A549 (cell line): ENCODE results near the gene ARPC1A. TPM values are rescaled to one million over a fixed set of nuclear protein-coding genes. Genes with fewer than 3 reads are reported as not detected.

Source experiments
- ATAC-seq, 2 experiments: fragments of 200-7000 bp in 1 of 2; fragments of >200 bp in 1 of 2; cut with Nextera tagmentation in 1 of 2; cut with Tn5 transposase in 1 of 2; 3 replicates each; pipeline versions ENCODE4 v1.8.0 to v1.9.1; 2018 to 2020; ENCODE audit warnings: mild to moderate bottlenecking in 1 of 2, moderate library complexity in 1 of 2
- CTCF ChIA-PET: fragments of 300-600 bp; sonication (Branson Sonifier 250); formaldehyde crosslinking; extraction: SDS; loops from one replicate; lab custom pipeline; 2021; ENCODE audit warnings: antibody characterized with exemption, inconsistent platforms; lab: Yijun Ruan, JAX
- POLR2A ChIA-PET: fragments of 350-600 bp; formaldehyde crosslinking; extraction: SDS; loops from one replicate; lab custom pipeline; 2021; ENCODE audit warnings: antibody characterized with exemption, inconsistent platforms; lab: Yijun Ruan, JAX
- DNase-seq, 2 experiments: peaks; one replicate each; pipeline versions ENCODE4 v3.0.0 to v3.0.0-alpha.2; 2011 to 2016; ENCODE audit warnings: low read depth in 1 of 2, low spot score in 1 of 2
- FAIRE-seq: peaks from 2 replicates; lab custom pipeline; 2011; peaks lifted over from hg19 to GRCh38; lab: Jason Lieb, UNC
- H3K27ac ChIP-seq, 2 experiments: fragments of >200 bp; sonication (Bioruptor Twin); formaldehyde crosslinking; 3 replicates each; pipeline ENCODE4 v1.5.1; 2016 to 2017
- H3K4me1 ChIP-seq: fragments of >200 bp; sonication (Bioruptor Twin); formaldehyde crosslinking; 3 replicates; pipeline ENCODE4 v1.6.1; 2016
- H3K4me2 ChIP-seq: fragments of >200 bp; sonication (Bioruptor Twin); formaldehyde crosslinking; 3 replicates; pipeline ENCODE4 v1.6.1; 2016
- H3K4me3 ChIP-seq: fragments of >200 bp; sonication (Bioruptor Twin); formaldehyde crosslinking; 3 replicates; pipeline ENCODE4 v1.5.1; 2016
- H3K9me3 ChIP-seq: fragments of >200 bp; sonication (Bioruptor Twin); formaldehyde crosslinking; 3 replicates; pipeline ENCODE4 v1.6.1; 2016
- CBX8 ChIP-seq: fragments of 200-600 bp; sonication (generic); IDR thresholded peaks from 2 replicates; pipeline ENCODE4 v1.6.1; 2016
- CHD2 ChIP-seq: fragments of 150-350 bp; IDR thresholded peaks from 2 replicates; pipeline ENCODE4 v1.6.1; 2014; ENCODE audit warnings: low read length; ENCODE audit not compliant: partially characterized antibody
- HDAC2 ChIP-seq: fragments of 200-600 bp; sonication (generic); IDR thresholded peaks from 2 replicates; pipeline ENCODE4 v1.6.1; 2016
- HOXA7 ChIP-seq: fragments of 250-450 bp; sonication (Bioruptor Pico); IDR thresholded peaks from 2 replicates; pipeline ENCODE4 v1.5.0; 2020; ENCODE audit warnings: mild to moderate bottlenecking, moderate library complexity
- HOXB13 ChIP-seq: fragments of 250-450 bp; sonication (Bioruptor Pico); IDR thresholded peaks from 2 replicates; pipeline ENCODE4 v1.5.0; 2020; ENCODE audit warnings: low read depth, mild to moderate bottlenecking, moderate library complexity
- JUN ChIP-seq, 2 experiments: fragments of >200 bp; sonication (Bioruptor Twin); formaldehyde crosslinking; IDR thresholded peaks; 2 replicates in 1 of 2; 3 replicates in 1 of 2; pipeline ENCODE4 v1.6.1; 2016 to 2017
- JUNB ChIP-seq: fragments of >200 bp; sonication (Bioruptor Twin); formaldehyde crosslinking; IDR thresholded peaks from 2 replicates; pipeline ENCODE4 v1.6.1; 2016
- MAFK ChIP-seq: fragments of 450-650 bp; IDR thresholded peaks from 2 replicates; pipeline ENCODE4 v1.6.1; 2014; ENCODE audit not compliant: partially characterized antibody
- MYC ChIP-seq: IDR thresholded peaks from 2 replicates; pipeline ENCODE4 v1.6.1; 2012; ENCODE audit warnings: mild to moderate bottlenecking, inconsistent platforms, low read length, improper control_type of control experiment, borderline replicate concordance
- NPAS2 ChIP-seq: fragments of 250-450 bp; sonication (Bioruptor Pico); IDR thresholded peaks from 2 replicates; pipeline ENCODE4 v1.8.0; 2022; ENCODE audit warnings: mild to moderate bottlenecking, moderate library complexity, borderline replicate concordance
- POLR2A ChIP-seq: IDR thresholded peaks from 2 replicates; pipeline ENCODE4 v1.6.1; 2012; ENCODE audit warnings: mild to moderate bottlenecking, low read length
- RFX5 ChIP-seq: fragments of 450-650 bp; IDR thresholded peaks from 2 replicates; pipeline ENCODE4 v1.7.1; 2014; ENCODE audit warnings: antibody characterized with exemption, mild to moderate bottlenecking, moderate library complexity
- SMC3 ChIP-seq: fragments of >200 bp; sonication (Bioruptor Twin); formaldehyde crosslinking; IDR thresholded peaks from 3 replicates; pipeline ENCODE4 v1.6.1; 2018; ENCODE audit warnings: inconsistent platforms
- WGBS: methylation state at CpG from one replicate; pipeline ENCODE4 v1.1.6; 2017; ENCODE audit errors: missing lambda C conversion rate; 5-methylcytosine and 5-hydroxymethylcytosine counted together
- polyA plus RNA-seq, 4 experiments: library from polyadenylated mRNA; depleted of rRNA in 3 of 4; stranded (reverse); fragments of >200 nt; fragmentation: RNase III in 1 of 4; extraction: RNeasy Plus Mini Kit Qiagen cat#74134 plus additional on column Dnase treatment in 1 of 4; gene quantifications; 2 replicates in 3 of 4; 3 replicates in 1 of 4; pipeline ENCODE4 v1.2.3, GENCODE V29; 2011 to 2017
- TF ChIP-seq, protein P1 (sequence below): fragments of 200-600 bp; sonication (generic); IDR thresholded peaks from 2 replicates; pipeline ENCODE4 v1.6.1; 2016; ENCODE audit warnings: antibody characterized with exemption, mild to moderate bottlenecking, moderate library complexity
- TF ChIP-seq, protein P2 (sequence below): fragments of 250-450 bp; sonication (Bioruptor Pico); IDR thresholded peaks from 2 replicates; pipeline ENCODE4 v1.5.0; 2021; ENCODE audit warnings: mild to moderate bottlenecking, moderate library complexity, borderline replicate concordance
- TF ChIP-seq, protein P3 (sequence below): fragments of >200 bp; sonication (Bioruptor Twin); formaldehyde crosslinking; IDR thresholded peaks from 3 replicates; pipeline ENCODE4 v1.6.1; 2016
- TF ChIP-seq, protein P4 (sequence below): IDR thresholded peaks from 2 replicates; pipeline ENCODE4 v1.6.1; 2012
- TF ChIP-seq, protein P5 (sequence below): fragments of 150-350 bp; IDR thresholded peaks from 2 replicates; pipeline ENCODE4 v1.6.1; 2014; ENCODE audit warnings: low read depth, mild to moderate bottlenecking, low read length

ARPC1A gene
- polyA plus RNA-seq, 2 of the 4 experiments (the other 2 are of a cell fraction) = 116 to 120 TPM

DNA sequence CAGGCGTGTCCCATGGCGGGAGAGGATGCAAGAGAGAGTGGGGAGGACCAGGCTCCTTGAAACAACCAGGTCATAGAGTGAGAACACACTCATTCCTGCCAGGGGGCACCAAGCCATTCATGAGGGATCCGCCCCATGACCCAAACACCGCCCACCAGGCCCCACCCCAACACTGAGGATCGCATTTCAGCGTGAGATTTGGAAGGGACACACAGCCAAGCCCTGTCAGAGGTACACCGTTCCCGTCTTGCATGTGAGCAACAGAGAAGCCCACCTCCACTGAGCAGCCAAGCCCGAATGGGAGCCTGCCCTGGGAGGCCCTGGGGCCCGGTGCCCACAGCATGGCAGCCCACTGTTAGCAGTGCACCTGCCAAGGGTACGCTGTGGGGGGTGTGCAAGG is 40.9 kb downstream of the ARPC1A start:
- no peak overlapping the region for H3K4me2 ChIP-seq
- ATAC-seq (no peak), FAIRE-seq (no peak), DNase-seq (no peak)
- TF ChIP-seq, protein P1, sequence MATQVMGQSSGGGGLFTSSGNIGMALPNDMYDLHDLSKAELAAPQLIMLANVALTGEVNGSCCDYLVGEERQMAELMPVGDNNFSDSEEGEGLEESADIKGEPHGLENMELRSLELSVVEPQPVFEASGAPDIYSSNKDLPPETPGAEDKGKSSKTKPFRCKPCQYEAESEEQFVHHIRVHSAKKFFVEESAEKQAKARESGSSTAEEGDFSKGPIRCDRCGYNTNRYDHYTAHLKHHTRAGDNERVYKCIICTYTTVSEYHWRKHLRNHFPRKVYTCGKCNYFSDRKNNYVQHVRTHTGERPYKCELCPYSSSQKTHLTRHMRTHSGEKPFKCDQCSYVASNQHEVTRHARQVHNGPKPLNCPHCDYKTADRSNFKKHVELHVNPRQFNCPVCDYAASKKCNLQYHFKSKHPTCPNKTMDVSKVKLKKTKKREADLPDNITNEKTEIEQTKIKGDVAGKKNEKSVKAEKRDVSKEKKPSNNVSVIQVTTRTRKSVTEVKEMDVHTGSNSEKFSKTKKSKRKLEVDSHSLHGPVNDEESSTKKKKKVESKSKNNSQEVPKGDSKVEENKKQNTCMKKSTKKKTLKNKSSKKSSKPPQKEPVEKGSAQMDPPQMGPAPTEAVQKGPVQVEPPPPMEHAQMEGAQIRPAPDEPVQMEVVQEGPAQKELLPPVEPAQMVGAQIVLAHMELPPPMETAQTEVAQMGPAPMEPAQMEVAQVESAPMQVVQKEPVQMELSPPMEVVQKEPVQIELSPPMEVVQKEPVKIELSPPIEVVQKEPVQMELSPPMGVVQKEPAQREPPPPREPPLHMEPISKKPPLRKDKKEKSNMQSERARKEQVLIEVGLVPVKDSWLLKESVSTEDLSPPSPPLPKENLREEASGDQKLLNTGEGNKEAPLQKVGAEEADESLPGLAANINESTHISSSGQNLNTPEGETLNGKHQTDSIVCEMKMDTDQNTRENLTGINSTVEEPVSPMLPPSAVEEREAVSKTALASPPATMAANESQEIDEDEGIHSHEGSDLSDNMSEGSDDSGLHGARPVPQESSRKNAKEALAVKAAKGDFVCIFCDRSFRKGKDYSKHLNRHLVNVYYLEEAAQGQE = no peak
- TF ChIP-seq, protein P2, sequence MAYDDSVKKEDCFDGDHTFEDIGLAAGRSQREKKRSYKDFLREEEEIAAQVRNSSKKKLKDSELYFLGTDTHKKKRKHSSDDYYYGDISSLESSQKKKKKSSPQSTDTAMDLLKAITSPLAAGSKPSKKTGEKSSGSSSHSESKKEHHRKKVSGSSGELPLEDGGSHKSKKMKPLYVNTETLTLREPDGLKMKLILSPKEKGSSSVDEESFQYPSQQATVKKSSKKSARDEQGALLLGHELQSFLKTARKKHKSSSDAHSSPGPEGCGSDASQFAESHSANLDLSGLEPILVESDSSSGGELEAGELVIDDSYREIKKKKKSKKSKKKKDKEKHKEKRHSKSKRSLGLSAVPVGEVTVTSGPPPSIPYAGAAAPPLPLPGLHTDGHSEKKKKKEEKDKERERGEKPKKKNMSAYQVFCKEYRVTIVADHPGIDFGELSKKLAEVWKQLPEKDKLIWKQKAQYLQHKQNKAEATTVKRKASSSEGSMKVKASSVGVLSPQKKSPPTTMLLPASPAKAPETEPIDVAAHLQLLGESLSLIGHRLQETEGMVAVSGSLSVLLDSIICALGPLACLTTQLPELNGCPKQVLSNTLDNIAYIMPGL = no peak
- no peak for TF ChIP-seq RFX5
- no peak for TF ChIP-seq HOXB13 (CRISPR knock-in tag)
- TF ChIP-seq, protein P3, sequence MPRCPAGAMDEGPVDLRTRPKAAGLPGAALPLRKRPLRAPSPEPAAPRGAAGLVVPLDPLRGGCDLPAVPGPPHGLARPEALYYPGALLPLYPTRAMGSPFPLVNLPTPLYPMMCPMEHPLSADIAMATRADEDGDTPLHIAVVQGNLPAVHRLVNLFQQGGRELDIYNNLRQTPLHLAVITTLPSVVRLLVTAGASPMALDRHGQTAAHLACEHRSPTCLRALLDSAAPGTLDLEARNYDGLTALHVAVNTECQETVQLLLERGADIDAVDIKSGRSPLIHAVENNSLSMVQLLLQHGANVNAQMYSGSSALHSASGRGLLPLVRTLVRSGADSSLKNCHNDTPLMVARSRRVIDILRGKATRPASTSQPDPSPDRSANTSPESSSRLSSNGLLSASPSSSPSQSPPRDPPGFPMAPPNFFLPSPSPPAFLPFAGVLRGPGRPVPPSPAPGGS = no peak
- TF ChIP-seq MAFK = no peak
- no peak for TF ChIP-seq JUNB
- TF ChIP-seq CBX8 = no peak
- TF ChIP-seq, protein P4, sequence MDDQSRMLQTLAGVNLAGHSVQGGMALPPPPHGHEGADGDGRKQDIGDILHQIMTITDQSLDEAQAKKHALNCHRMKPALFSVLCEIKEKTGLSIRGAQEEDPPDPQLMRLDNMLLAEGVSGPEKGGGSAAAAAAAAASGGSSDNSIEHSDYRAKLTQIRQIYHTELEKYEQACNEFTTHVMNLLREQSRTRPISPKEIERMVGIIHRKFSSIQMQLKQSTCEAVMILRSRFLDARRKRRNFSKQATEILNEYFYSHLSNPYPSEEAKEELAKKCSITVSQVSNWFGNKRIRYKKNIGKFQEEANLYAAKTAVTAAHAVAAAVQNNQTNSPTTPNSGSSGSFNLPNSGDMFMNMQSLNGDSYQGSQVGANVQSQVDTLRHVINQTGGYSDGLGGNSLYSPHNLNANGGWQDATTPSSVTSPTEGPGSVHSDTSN = no peak
- TF ChIP-seq CHD2 = no peak
- TF ChIP-seq HOXA7 (CRISPR knock-in tag) = no peak
- TF ChIP-seq POLR2A = no peak
- TF ChIP-seq SMC3 = no peak
- no peak for TF ChIP-seq MYC
- no peak for TF ChIP-seq JUN (IDR thresholded peaks at IDR 0.05)
- no peak for TF ChIP-seq NPAS2 (CRISPR knock-in tag)
- TF ChIP-seq, protein P5, sequence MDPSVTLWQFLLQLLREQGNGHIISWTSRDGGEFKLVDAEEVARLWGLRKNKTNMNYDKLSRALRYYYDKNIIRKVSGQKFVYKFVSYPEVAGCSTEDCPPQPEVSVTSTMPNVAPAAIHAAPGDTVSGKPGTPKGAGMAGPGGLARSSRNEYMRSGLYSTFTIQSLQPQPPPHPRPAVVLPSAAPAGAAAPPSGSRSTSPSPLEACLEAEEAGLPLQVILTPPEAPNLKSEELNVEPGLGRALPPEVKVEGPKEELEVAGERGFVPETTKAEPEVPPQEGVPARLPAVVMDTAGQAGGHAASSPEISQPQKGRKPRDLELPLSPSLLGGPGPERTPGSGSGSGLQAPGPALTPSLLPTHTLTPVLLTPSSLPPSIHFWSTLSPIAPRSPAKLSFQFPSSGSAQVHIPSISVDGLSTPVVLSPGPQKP = no peak
- TF ChIP-seq HDAC2 = no peak
- TF ChIP-seq, all 56 proteins: peak for 0
- Histone ChIP-seq H3K9me3 (no peaks in the 10 kb centered on the region), H3K4me1 (0 out of 3 replicates have a peak, but pooled peaks cover 4% of the 10 kb centered on the region), H3K27ac (no peak overlapping the region), H3K4me3 (no peak overlapping the region)
- ChIA-PET CTCF (interaction anchor here (0.6 to 1.1 kb wide), 2 partner anchors 26 to 947 kb away, joined by 3 read pairs; no protein-coding TSS in a partner anchor), POLR2A (no interaction called here)
- 90% methylated on average over 10 of the region's 11 CpGs for WGBS
